IPS DF 19.7 (cell line): ENCODE results near the gene STOML2.

Source experiments
- DNase-seq: peaks from one replicate; pipeline ENCODE4 v3.0.0-alpha.2; 2013; ENCODE audit warnings: low read depth, low spot score

The STOML2 gene

GRCh38 chr9:35107297-35108290 lies 4.7 kb upstream of the STOML2 start:
- DNase-seq, result no peak

GRCh38 chr9:35106343-35106730 lies 3.4 kb upstream of the STOML2 start:
- DNase-seq, result no peak

GRCh38 chr9:35105571-35106342 lies 2.8 kb upstream of the STOML2 start:
- no peak for DNase-seq

- no peak for DNase-seq
Observed at GRCh38 chr9:35105126-35105525, 2.2 kb upstream of the STOML2 start.

GRCh38 chr9:35104586-35104985 lies 1.7 kb upstream of the STOML2 start:
- DNase-seq, result no peak

GRCh38 chr9:35103660-35104191 lies 795 bp upstream of the STOML2 start:
- no peak for DNase-seq

GRCh38 chr9:35102465-35102768 lies 514 bp downstream of the STOML2 start:
- DNase-seq, result no peak

GRCh38 chr9:35097573-35097972 lies 5.4 kb downstream of the STOML2 start:
- no peak for DNase-seq

GRCh38 chr9:35096035-35096849 lies 6.7 kb downstream of the STOML2 start, which contains the start of gene PIGO:
Gene PIGO (minus strand): TSS chr9:35096591. CDS start chr9:35095565, 1,026 bp downstream.
- DNase-seq, result no peak

GRCh38 chr9:35091536-35091935 lies 11.4 kb downstream of the STOML2 start:
- no peak for DNase-seq

- no peak for DNase-seq
Observed at GRCh38 chr9:35089434-35089833, 13.5 kb downstream of the STOML2 start.

GRCh38 chr9:35085078-35085477 lies 17.9 kb downstream of the STOML2 start:
- DNase-seq, result no peak

GRCh38 chr9:35079426-35080341 lies 23.2 kb downstream of the STOML2 start, which contains the start of gene FANCG:
Gene FANCG (minus strand): TSS chr9:35079942. CDS start chr9:35079524, 418 bp downstream.
- peak; percentile 69 for DNase-seq

GRCh38 chr9:35079041-35079425 lies 23.9 kb downstream of the STOML2 start:
- no peak for DNase-seq

GRCh38 chr9:35078066-35078465 lies 24.9 kb downstream of the STOML2 start:
- DNase-seq, result no peak

- no peak for DNase-seq
Observed at GRCh38 chr9:35076848-35077247, 26.1 kb downstream of the STOML2 start.

GRCh38 chr9:35075358-35075757 lies 27.6 kb downstream of the STOML2 start:
- no peak for DNase-seq

- DNase-seq, result no peak
Observed at GRCh38 chr9:35074791-35075190, 28.1 kb downstream of the STOML2 start.

GRCh38 chr9:35074141-35074540 lies 28.8 kb downstream of the STOML2 start:
- no peak for DNase-seq

- no peak for DNase-seq
Observed at GRCh38 chr9:35073279-35073612, 29.7 kb downstream of the STOML2 start.
